Measurements from ENCODE around the gene CACNA1I. TPM values are rescaled to one million over a fixed set of nuclear protein-coding genes. Genes with fewer than 3 reads are reported as not detected.

CACNA1I gene
- total RNA-seq, 1 donor from 2014 or later, result 0.11 TPM

DNA sequence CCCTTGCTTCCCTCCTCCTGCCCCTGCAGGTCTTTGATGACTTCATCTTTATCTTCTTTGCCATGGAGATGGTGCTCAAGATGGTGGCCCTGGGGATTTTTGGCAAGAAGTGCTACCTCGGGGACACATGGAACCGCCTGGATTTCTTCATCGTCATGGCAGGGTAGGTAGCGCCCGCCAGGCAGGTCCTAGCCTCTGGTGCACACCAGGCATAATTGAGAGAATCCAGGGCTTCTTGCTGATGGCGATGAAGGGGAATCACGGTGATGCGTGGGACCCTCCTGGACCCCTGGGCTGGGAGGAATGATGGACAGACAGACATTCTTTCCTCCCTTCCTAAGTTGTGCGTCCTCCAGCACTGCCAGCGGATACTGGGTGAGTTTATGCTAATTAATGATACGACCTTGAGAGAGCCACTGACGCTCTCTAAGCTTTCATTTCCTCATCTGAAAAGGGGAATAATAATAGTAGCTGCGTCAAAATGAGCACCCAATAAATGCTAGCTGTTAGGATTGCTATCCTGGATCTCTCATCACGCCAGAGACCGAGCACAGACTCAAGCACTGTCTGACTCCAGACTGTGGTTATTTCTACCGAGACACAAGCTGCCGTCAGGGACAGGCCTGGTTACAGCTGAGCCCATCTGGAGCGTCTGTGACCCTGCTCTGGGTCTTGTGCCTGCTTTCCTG lies 30.1 kb downstream of the CACNA1I start:
- TF ChIP-seq EZH2phosphoT487 (IDR thresholded peaks at IDR 0.05), result no peak
- no peak for TF ChIP-seq CTCF (IDR thresholded peaks at IDR 0.05)
- TF ChIP-seq EZH2 (IDR thresholded peaks at IDR 0.05), result no peak
- peaks cover 8% of the 10 kb centered on the region for H3K4me1 Mint-ChIP-seq
- peaks cover 10% of the 10 kb centered on the region for H3K9me3 Mint-ChIP-seq
- Histone ChIP-seq H3K9me3 (ENCODE audit: low read depth) (no peaks in the 10 kb centered on the region), H3K36me3 (no peaks in the 10 kb centered on the region), H3K4me1 (no peaks in the 10 kb centered on the region), H3K4me2 (no peak overlapping the region), H4K20me1 (ENCODE audit: low read depth) (peaks cover 10% of the 10 kb centered on the region), H3K27me3 (peaks cover 54% of the 10 kb centered on the region), H3K27ac (no peak overlapping the region), H3K9ac (no peak overlapping the region), H2AFZ (replicated peaks) (no peak overlapping the region), H3K4me3 (no peak overlapping the region), H3K79me2 (ENCODE audit: low read depth) (no peaks in the 10 kb centered on the region), H3F3A (ENCODE audit: low read depth) (peaks cover 3% of the 10 kb centered on the region)
- no peaks in the 10 kb centered on the region for H3K36me3 Mint-ChIP-seq
- peaks cover 28% of the 10 kb centered on the region for H3K27me3 Mint-ChIP-seq (ENCODE audit: insufficient read depth, low read depth)
- DNase-seq (ENCODE audit: low spot score), result no peak
- no peak overlapping the region for H3K4me3 Mint-ChIP-seq
- H3K27ac Mint-ChIP-seq, result no peak overlapping the region

DNA sequence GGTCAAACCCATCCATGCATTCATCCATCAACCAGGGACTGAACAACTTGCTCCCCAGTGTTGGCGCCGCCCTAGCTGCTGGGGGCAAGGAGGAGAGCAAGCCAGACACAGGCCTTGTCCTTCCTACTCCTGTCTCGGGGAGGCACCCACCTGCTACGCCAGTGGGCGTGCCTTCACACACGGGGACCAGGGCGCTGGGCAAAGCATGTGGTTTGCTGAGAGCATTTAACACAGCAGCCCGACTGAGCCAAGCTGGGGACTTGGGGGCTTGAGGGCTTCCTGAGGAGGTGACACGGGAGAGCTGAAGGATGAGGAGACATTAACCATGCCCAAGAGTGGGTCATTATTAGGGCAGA lies 30.6 kb downstream of the CACNA1I start:
- H3K9ac ChIP-seq, result no peak overlapping the region
- no peak overlapping the region for H3K4me2 ChIP-seq
- H3K4me1 ChIP-seq, result no peaks in the 10 kb centered on the region
- no peaks in the 10 kb centered on the region for H3K36me3 ChIP-seq
- H3K27ac ChIP-seq, result no peak overlapping the region
- H2AFZ ChIP-seq (replicated peaks), result no peak overlapping the region
- peaks cover 54% of the 10 kb centered on the region for H3K27me3 ChIP-seq
- peaks cover 10% of the 10 kb centered on the region for H4K20me1 ChIP-seq (ENCODE audit: low read depth)
- H3K9me3 Mint-ChIP-seq, result peaks cover 10% of the 10 kb centered on the region
- H3K4me3 Mint-ChIP-seq, result no peak overlapping the region
- peaks cover 8% of the 10 kb centered on the region for H3K4me1 Mint-ChIP-seq
- H3F3A ChIP-seq (ENCODE audit: low read depth), result peaks cover 3% of the 10 kb centered on the region
- no peaks in the 10 kb centered on the region for H3K9me3 ChIP-seq (ENCODE audit: low read depth)
- no peak overlapping the region for H3K4me3 ChIP-seq
- no peak overlapping the region for H3K27ac Mint-ChIP-seq
- DNase-seq (ENCODE audit: low spot score), result no peak
- TF ChIP-seq EZH2phosphoT487 (IDR thresholded peaks at IDR 0.05), result no peak
- no peak for TF ChIP-seq CTCF (IDR thresholded peaks at IDR 0.05)
- TF ChIP-seq EZH2 (IDR thresholded peaks at IDR 0.05), result no peak
- peaks cover 26% of the 10 kb centered on the region for H3K27me3 Mint-ChIP-seq (ENCODE audit: insufficient read depth, low read depth)
- H3K36me3 Mint-ChIP-seq, result no peaks in the 10 kb centered on the region
- H3K79me2 ChIP-seq (ENCODE audit: low read depth), result no peaks in the 10 kb centered on the region

GRCh38 chr22:39603345-39603744 lies 32.8 kb downstream of the CACNA1I start:
- H3K4me1 ChIP-seq, result no peaks in the 10 kb centered on the region
- H3K9ac ChIP-seq, result no peak overlapping the region
- Mint-ChIP-seq H3K27me3 (ENCODE audit: insufficient read depth, low read depth) (peaks cover 24% of the 10 kb centered on the region), H3K36me3 (no peaks in the 10 kb centered on the region), H3K9me3 (peaks cover 10% of the 10 kb centered on the region), H3K4me1 (peaks cover 11% of the 10 kb centered on the region), H3K4me3 (no peak overlapping the region), H3K27ac (no peak overlapping the region)
- TF ChIP-seq EZH2phosphoT487 (IDR thresholded peaks at IDR 0.05) (no peak), CTCF (IDR thresholded peaks at IDR 0.05) (no peak), EZH2 (IDR thresholded peaks at IDR 0.05) (no peak)
- H3K4me2 ChIP-seq, result no peak overlapping the region
- H3K79me2 ChIP-seq (ENCODE audit: low read depth), result no peaks in the 10 kb centered on the region
- H3F3A ChIP-seq (ENCODE audit: low read depth), result no peaks in the 10 kb centered on the region
- no peaks in the 10 kb centered on the region for H3K9me3 ChIP-seq (ENCODE audit: low read depth)
- H3K27ac ChIP-seq, result no peak overlapping the region
- no peak for DNase-seq (ENCODE audit: low spot score)
- H3K27me3 ChIP-seq, result peaks cover 34% of the 10 kb centered on the region
- H2AFZ ChIP-seq (replicated peaks), result no peak overlapping the region
- no peaks in the 10 kb centered on the region for H3K36me3 ChIP-seq
- H3K4me3 ChIP-seq, result no peak overlapping the region
- no peaks in the 10 kb centered on the region for H4K20me1 ChIP-seq (ENCODE audit: low read depth)
